ENCODE data around the gene RBP7. TPM values are rescaled to one million over a fixed set of nuclear protein-coding genes. Genes with fewer than 3 reads are reported as not detected.
"Not testable (repeated sequence)": the region's sequence is repeated elsewhere in the genome, so short reads cannot be mapped to it uniquely, and the experiment has no call there.

Gene RBP7
- total RNA-seq, 1 donor from 2014 or later, result 0.47 TPM

- no peak for DNase-seq (ENCODE audit: low spot score)
- Mint-ChIP-seq H3K36me3 (ENCODE audit: low read depth) (no peaks in the 10 kb centered on the region), H3K4me1 (ENCODE audit: low read depth) (peaks cover 2% of the 10 kb centered on the region), H3K9me3 (ENCODE audit: low read depth) (no peaks in the 10 kb centered on the region), H3K4me3 (ENCODE audit: unreplicated experiment) (no peak overlapping the region), H3K27ac (ENCODE audit: unreplicated experiment) (no peak overlapping the region), H3K27me3 (ENCODE audit: low read depth) (no peaks in the 10 kb centered on the region)
- no peak for TF ChIP-seq CTCF (IDR thresholded peaks at IDR 0.05)
Measured at GRCh38 chr1:10022656-10023055, 25.6 kb downstream of the RBP7 start.

DNA sequence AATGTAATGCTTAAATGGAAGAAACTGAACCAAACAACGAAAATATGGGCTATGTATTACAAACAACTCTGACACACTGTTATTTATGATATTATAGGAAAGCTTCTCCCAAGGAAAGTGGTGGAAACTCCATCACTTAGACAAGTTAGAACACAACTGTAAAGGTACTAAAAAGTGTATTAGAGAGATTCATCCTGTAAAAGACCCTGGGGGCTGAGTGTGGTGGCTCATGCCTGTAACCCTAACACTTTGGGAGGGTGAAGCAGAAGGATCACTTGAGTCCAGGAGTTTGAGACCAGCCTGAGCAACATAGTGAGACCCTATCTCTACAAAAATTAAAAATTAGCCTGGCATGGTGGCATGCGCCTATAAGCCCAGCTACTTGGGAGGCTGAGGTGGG lies 28.3 kb downstream of the RBP7 start:
- no peaks in the 10 kb centered on the region for H3K9me3 Mint-ChIP-seq (ENCODE audit: low read depth)
- H3K27ac Mint-ChIP-seq (ENCODE audit: unreplicated experiment), result no peak overlapping the region
- no peak for TF ChIP-seq CTCF (IDR thresholded peaks at IDR 0.05)
- H3K36me3 Mint-ChIP-seq (ENCODE audit: low read depth), result no peaks in the 10 kb centered on the region
- no peak overlapping the region for H3K4me3 Mint-ChIP-seq (ENCODE audit: unreplicated experiment)
- H3K27me3 Mint-ChIP-seq (ENCODE audit: low read depth), result no peaks in the 10 kb centered on the region
- peak; percentile 4 for DNase-seq (ENCODE audit: low spot score)
- peaks cover 2% of the 10 kb centered on the region for H3K4me1 Mint-ChIP-seq (ENCODE audit: low read depth)

- Mint-ChIP-seq H3K9me3 (ENCODE audit: low read depth) (no peaks in the 10 kb centered on the region), H3K36me3 (ENCODE audit: low read depth) (no peaks in the 10 kb centered on the region), H3K4me1 (ENCODE audit: low read depth) (peaks cover 12% of the 10 kb centered on the region), H3K27ac (ENCODE audit: unreplicated experiment) (no peak overlapping the region), H3K27me3 (ENCODE audit: low read depth) (no peaks in the 10 kb centered on the region), H3K4me3 (ENCODE audit: unreplicated experiment) (no peak overlapping the region)
- TF ChIP-seq CTCF (IDR thresholded peaks at IDR 0.05), result no peak
- no peak for DNase-seq (ENCODE audit: low spot score)
Measured at GRCh38 chr1:10027027-10027426, 30.0 kb downstream of the RBP7 start.

DNA sequence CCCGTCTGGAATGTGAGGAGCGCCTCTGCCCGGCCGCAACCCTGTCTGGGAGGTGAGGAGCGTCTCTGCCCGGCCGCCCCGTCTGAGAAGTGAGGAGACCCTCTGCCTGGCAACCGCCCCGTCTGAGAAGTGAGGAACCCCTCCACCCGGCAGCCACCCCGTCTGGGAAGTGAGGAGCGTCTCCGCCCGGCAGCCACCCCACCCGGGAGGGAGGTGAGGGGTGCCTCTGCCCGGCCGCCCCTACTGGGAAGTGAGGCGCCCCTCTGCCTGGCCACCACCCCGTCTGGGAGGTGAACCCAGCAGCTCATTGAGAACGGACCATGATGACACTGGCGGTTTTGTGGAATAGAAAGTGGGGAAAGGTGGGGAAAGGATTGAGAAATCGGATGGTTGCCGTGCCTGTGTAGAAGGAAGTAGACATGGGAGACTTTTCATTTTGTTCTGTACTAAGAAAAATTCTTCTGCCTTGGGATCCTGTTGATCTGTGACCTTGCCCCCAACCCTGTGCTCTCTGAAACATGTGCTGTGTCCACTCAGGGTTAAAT lies 32.0 kb downstream of the RBP7 start:
- H3K27me3 Mint-ChIP-seq (ENCODE audit: low read depth); H3K9me3 Mint-ChIP-seq (ENCODE audit: low read depth); H3K4me3 Mint-ChIP-seq (ENCODE audit: unreplicated experiment); H3K36me3 Mint-ChIP-seq (ENCODE audit: low read depth): not testable (repeated sequence)
- H3K4me1 Mint-ChIP-seq (ENCODE audit: low read depth), result peaks cover 21% of the 10 kb centered on the region
- peak; percentile 74 for DNase-seq (ENCODE audit: low spot score)
- peak overlapping the region; percentile 13 for H3K27ac Mint-ChIP-seq (ENCODE audit: unreplicated experiment)

DNA sequence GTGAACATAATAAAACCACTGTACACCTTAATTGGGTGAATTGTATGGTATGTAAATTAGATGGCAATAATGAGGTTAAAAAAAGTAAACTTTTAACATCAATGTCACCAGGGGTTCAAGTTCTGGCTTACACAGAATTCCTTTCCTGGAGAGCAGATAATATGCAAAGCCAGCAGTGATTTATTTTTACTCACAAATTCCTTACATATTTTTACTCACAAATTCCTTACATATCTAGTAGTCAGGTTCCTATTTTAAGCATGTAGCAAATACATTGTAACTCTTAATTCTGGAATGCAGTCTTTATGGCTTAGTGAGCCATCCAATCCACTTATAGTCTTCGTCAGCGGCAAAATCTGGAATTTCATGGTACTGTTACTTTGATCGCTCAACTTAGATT lies 34.4 kb downstream of the RBP7 start:
- H3K9me3 Mint-ChIP-seq (ENCODE audit: low read depth), result no peaks in the 10 kb centered on the region
- no peak for DNase-seq (ENCODE audit: low spot score)
- TF ChIP-seq CTCF (IDR thresholded peaks at IDR 0.05), result no peak
- peaks cover 35% of the 10 kb centered on the region for H3K4me1 Mint-ChIP-seq (ENCODE audit: low read depth)
- H3K4me3 Mint-ChIP-seq (ENCODE audit: unreplicated experiment), result no peak overlapping the region
- peak overlapping the region; percentile 78 for H3K27ac Mint-ChIP-seq (ENCODE audit: unreplicated experiment)
- no peaks in the 10 kb centered on the region for H3K27me3 Mint-ChIP-seq (ENCODE audit: low read depth)
- H3K36me3 Mint-ChIP-seq (ENCODE audit: low read depth), result no peaks in the 10 kb centered on the region

- peak; percentile 99 for DNase-seq (ENCODE audit: low spot score)
- H3K9me3 Mint-ChIP-seq (ENCODE audit: low read depth), result no peaks in the 10 kb centered on the region
- peak; percentile 89 for TF ChIP-seq CTCF (IDR thresholded peaks at IDR 0.05)
- H3K4me3 Mint-ChIP-seq (ENCODE audit: unreplicated experiment), result peak within 1 kb of the TSS; percentile 87
- H3K27ac Mint-ChIP-seq (ENCODE audit: unreplicated experiment), result peak within 1 kb of the TSS; percentile 96
- H3K36me3 Mint-ChIP-seq (ENCODE audit: low read depth), result no peaks in the 10 kb centered on the region
- H3K4me1 Mint-ChIP-seq (ENCODE audit: low read depth), result peaks cover 35% of the 10 kb centered on the region
- no peaks in the 10 kb centered on the region for H3K27me3 Mint-ChIP-seq (ENCODE audit: low read depth)
Measured at GRCh38 chr1:10032590-10033358, 35.7 kb downstream of the RBP7 start, which contains the start of gene UBE4B. UBE4B (plus strand) TSS chr1:10032958; CDS start chr1:10033671, 713 bp downstream.
